Vagina (tissue), 2 donors: Measurements from ENCODE around the gene GRIN1. TPM values are rescaled to one million over a fixed set of nuclear protein-coding genes. Genes with fewer than 3 reads are reported as not detected.
A peak's percentile ranks its signal among the peaks of the same experiment; 100 is the strongest.

Source experiments
- DNase-seq, 2 donors: peaks; one replicate each; pipeline ENCODE4 v3.0.0-alpha.2; 2017; ENCODE audit errors: extremely low spot score in 2 of 2
- H3K27ac ChIP-seq: fragments of 200-600 bp; sonication (generic); one replicate; pipeline ENCODE4 v1.5.1; 2019
- H3K27me3 ChIP-seq: fragments of 200-600 bp; sonication (generic); one replicate; pipeline ENCODE4 v1.5.1; 2019
- H3K36me3 ChIP-seq, 2 donors: fragments of 200-600 bp; sonication (generic); one replicate each; pipeline ENCODE4 v1.5.1; 2017 to 2019
- H3K4me1 ChIP-seq: fragments of 200-600 bp; sonication (generic); one replicate; pipeline ENCODE4 v1.5.1; 2019
- H3K4me3 ChIP-seq, 2 donors: fragments of 200-600 bp; sonication (generic); 1 replicate in 1 of 2; 2 replicates in 1 of 2; pipeline ENCODE4 v1.5.1; 2016 to 2019
- H3K9me3 ChIP-seq: fragments of 200-600 bp; sonication (generic); one replicate; pipeline ENCODE4 v1.5.1; 2019
- POLR2A ChIP-seq, 2 donors: fragments of 450-650 bp; IDR thresholded peaks; one replicate each; pipeline ENCODE4 v1.6.1; 2017; ENCODE audit warnings: antibody characterized with exemption in 2 of 2, mild to moderate bottlenecking in 2 of 2, moderate library complexity in 2 of 2
- POLR2AphosphoS5 ChIP-seq, 2 donors: sonication (generic); formaldehyde crosslinking; IDR thresholded peaks; one replicate each; pipeline ENCODE4 v1.9.0; 2017; ENCODE audit warnings: antibody characterized with exemption in 2 of 2, mild to moderate bottlenecking in 2 of 2, low read depth in 1 of 2; ENCODE audit not compliant: insufficient read depth in 1 of 2
- intact Hi-C: fragments of 100-400 bp; cut with DNase I; formaldehyde crosslinking; loops from one replicate; pipeline ENCODE4 v1.15.1; 2023
- total RNA-seq: library from RNA; depleted of rRNA; stranded (reverse); fragments of >200 nt; gene quantifications from one replicate; pipeline ENCODE4 v1.2.3, GENCODE V29; 2016
- TF ChIP-seq, protein P1 (sequence below), 3 experiments: fragments of 450-650 bp in 2 of 3; fragments of 200-600 bp in 1 of 3; sonication (generic) in 1 of 3; IDR thresholded peaks; one replicate each; pipeline ENCODE4 v1.5.1; 2017 to 2019; ENCODE audit warnings: antibody characterized with exemption in 3 of 3, mild to moderate bottlenecking in 2 of 3, moderate library complexity in 2 of 3

GRIN1 gene
- total RNA-seq, 1 donor from 2014 or later = 0.74 TPM

GRCh38 chr9:137188490-137189296, 49.7 kb downstream of the GRIN1 start, which contains the start of the genes ANAPC2 and SSNA1:
Gene ANAPC2, minus strand, starts transcription at chr9:137188560. Its CDS starts 28 bp downstream, at chr9:137188532.
Gene SSNA1, plus strand, starts transcription at chr9:137188676. Its CDS starts 51 bp downstream, at chr9:137188727.
- peak in 1 of 2 donors; percentile 92 for DNase-seq
- no peaks in the 10 kb centered on the region for H3K27me3 ChIP-seq
- intact Hi-C loops = no loop called here
- H3K27ac ChIP-seq = peak within 1 kb of the TSS; percentile 93
- H3K36me3 ChIP-seq = peaks cover 0 to 20% of the 10 kb centered on the region in 2 donors
- peaks cover 50% of the 10 kb centered on the region for H3K4me1 ChIP-seq
- no peaks in the 10 kb centered on the region for H3K9me3 ChIP-seq
- H3K4me3 ChIP-seq = peak within 1 kb of the TSS; percentile 70 to 88
- TF ChIP-seq, protein P1, sequence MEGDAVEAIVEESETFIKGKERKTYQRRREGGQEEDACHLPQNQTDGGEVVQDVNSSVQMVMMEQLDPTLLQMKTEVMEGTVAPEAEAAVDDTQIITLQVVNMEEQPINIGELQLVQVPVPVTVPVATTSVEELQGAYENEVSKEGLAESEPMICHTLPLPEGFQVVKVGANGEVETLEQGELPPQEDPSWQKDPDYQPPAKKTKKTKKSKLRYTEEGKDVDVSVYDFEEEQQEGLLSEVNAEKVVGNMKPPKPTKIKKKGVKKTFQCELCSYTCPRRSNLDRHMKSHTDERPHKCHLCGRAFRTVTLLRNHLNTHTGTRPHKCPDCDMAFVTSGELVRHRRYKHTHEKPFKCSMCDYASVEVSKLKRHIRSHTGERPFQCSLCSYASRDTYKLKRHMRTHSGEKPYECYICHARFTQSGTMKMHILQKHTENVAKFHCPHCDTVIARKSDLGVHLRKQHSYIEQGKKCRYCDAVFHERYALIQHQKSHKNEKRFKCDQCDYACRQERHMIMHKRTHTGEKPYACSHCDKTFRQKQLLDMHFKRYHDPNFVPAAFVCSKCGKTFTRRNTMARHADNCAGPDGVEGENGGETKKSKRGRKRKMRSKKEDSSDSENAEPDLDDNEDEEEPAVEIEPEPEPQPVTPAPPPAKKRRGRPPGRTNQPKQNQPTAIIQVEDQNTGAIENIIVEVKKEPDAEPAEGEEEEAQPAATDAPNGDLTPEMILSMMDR (IDR thresholded peaks at IDR 0.05) = peak in 1 of 3 experiments; percentile 23
- TF ChIP-seq POLR2A (IDR thresholded peaks at IDR 0.05) (peak in 1 of 2 donors; percentile 79), POLR2AphosphoS5 (IDR thresholded peaks at IDR 0.05; ENCODE audit: insufficient read depth in 1 of 2, low read depth in 1 of 2) (peak; percentile 89 to 95)

- H3K4me1 ChIP-seq = peaks cover 55% of the 10 kb centered on the region
- DNase-seq = no peak
- H3K27me3 ChIP-seq = no peaks in the 10 kb centered on the region
- no peak for TF ChIP-seq POLR2A (IDR thresholded peaks at IDR 0.05)
- no peak for TF ChIP-seq POLR2AphosphoS5 (IDR thresholded peaks at IDR 0.05; ENCODE audit: insufficient read depth in 1 of 2, low read depth in 1 of 2)
- TF ChIP-seq, protein P1 (IDR thresholded peaks at IDR 0.05) = no peak
- H3K36me3 ChIP-seq = peaks cover 0 to 15% of the 10 kb centered on the region in 2 donors
- intact Hi-C loops = loop anchor here (5.0 kb wide), 1 partner anchor 38 kb away; the partner anchor contains the start of genes CYSRT1 and RNF224
- peak overlapping the region; percentile 70 to 88 for H3K4me3 ChIP-seq
- H3K9me3 ChIP-seq = no peaks in the 10 kb centered on the region
- peak overlapping the region; percentile 93 for H3K27ac ChIP-seq
Measured at GRCh38 chr9:137189297-137190295, 50.6 kb downstream of the GRIN1 start.

DNA sequence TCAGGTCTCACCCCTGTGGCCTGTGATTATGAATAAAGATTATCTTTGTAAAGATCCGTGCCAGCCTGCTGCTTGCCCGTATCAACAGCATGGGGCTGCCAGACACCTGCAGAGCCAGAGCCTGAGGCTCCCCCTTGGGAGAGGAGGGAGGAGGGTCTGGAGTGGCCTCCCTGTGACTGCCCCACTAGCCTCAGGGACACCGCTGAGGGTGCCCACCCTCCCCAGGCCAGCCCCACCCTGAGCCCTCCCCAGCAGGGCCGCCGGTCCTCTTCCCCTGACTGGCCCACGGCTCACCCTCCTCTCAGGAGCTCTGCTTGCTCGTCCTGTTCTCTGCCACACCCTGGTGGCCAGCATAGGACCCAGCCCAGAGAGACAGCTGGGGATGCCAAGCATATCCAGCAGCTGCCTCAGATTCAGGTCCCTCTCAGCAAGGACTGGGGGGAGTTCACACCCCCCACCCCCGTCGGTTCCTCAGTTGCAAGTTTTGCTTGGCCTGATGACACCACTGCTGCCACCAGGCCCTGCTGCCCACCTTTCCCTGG, 51.4 kb downstream of the GRIN1 start:
- no peak for DNase-seq
- peak overlapping the region; percentile 70 to 88 for H3K4me3 ChIP-seq
- H3K9me3 ChIP-seq = no peaks in the 10 kb centered on the region
- H3K4me1 ChIP-seq = peaks cover 56% of the 10 kb centered on the region
- peaks cover 0 to 12% of the 10 kb centered on the region in 2 donors for H3K36me3 ChIP-seq
- intact Hi-C loops = loop anchor here (5.0 kb wide), 1 partner anchor 37 kb away; the partner anchor contains the start of genes CYSRT1 and RNF224
- no peak for TF ChIP-seq POLR2A (IDR thresholded peaks at IDR 0.05)
- TF ChIP-seq POLR2AphosphoS5 (IDR thresholded peaks at IDR 0.05; ENCODE audit: insufficient read depth in 1 of 2, low read depth in 1 of 2) = no peak
- TF ChIP-seq, protein P1 (IDR thresholded peaks at IDR 0.05) = no peak
- peak overlapping the region; percentile 93 for H3K27ac ChIP-seq
- no peaks in the 10 kb centered on the region for H3K27me3 ChIP-seq

DNA sequence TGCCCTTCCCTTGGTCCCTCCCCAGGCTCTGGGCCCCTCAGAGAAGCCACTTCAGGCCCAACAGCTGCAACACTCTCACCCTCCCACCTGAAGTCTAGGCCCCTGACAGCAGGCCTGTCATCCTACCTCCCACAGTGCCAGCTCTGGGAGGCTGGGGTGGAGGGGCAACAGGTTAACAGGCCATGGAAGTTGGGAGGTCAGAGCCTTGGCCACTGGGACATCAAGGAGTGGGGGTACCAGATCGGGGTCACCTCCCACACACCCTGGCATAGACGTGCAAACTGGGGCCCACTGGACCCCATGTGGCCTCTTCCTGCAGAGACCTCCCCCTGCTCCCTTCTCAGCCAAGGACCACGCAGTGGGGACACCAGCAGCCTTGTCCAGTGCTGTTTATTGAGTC, 52.3 kb downstream of the GRIN1 start:
- Histone ChIP-seq H3K4me1 (peaks cover 61% of the 10 kb centered on the region), H3K4me3 (no peak overlapping the region), H3K27me3 (no peaks in the 10 kb centered on the region), H3K36me3 (peaks cover 0 to 10% of the 10 kb centered on the region in 2 donors), H3K9me3 (no peaks in the 10 kb centered on the region), H3K27ac (no peak overlapping the region)
- intact Hi-C loops = loop anchor here (5.0 kb wide), 1 partner anchor 36 kb away; the partner anchor contains the start of genes CYSRT1 and RNF224
- no peak for DNase-seq
- TF ChIP-seq POLR2AphosphoS5 (IDR thresholded peaks at IDR 0.05; ENCODE audit: insufficient read depth in 1 of 2, low read depth in 1 of 2) (no peak), POLR2A (IDR thresholded peaks at IDR 0.05) (no peak)
- TF ChIP-seq, protein P1 (IDR thresholded peaks at IDR 0.05) = no peak
